ENCODE data around the gene SPATA6. TPM values are rescaled to one million over a fixed set of nuclear protein-coding genes. Genes with fewer than 3 reads are reported as not detected.

SPATA6 gene
- total and polyA plus RNA-seq, 2 experiments from 2014 or later, result 7.4 to 7.6 TPM

- Histone ChIP-seq H3K27ac (no peak overlapping the region), H3K9me3 (ENCODE audit: low read depth) (no peaks in the 10 kb centered on the region), H3K4me1 (ENCODE audit: low read depth) (no peaks in the 10 kb centered on the region), H3K27me3 (no peaks in the 10 kb centered on the region), H3K36me3 (no peaks in the 10 kb centered on the region), H3K4me3 (no peak overlapping the region)
- no peak for DNase-seq (ENCODE audit: low read depth in 1 of 2, low spot score in 1 of 2)
- TF ChIP-seq, protein P1, sequence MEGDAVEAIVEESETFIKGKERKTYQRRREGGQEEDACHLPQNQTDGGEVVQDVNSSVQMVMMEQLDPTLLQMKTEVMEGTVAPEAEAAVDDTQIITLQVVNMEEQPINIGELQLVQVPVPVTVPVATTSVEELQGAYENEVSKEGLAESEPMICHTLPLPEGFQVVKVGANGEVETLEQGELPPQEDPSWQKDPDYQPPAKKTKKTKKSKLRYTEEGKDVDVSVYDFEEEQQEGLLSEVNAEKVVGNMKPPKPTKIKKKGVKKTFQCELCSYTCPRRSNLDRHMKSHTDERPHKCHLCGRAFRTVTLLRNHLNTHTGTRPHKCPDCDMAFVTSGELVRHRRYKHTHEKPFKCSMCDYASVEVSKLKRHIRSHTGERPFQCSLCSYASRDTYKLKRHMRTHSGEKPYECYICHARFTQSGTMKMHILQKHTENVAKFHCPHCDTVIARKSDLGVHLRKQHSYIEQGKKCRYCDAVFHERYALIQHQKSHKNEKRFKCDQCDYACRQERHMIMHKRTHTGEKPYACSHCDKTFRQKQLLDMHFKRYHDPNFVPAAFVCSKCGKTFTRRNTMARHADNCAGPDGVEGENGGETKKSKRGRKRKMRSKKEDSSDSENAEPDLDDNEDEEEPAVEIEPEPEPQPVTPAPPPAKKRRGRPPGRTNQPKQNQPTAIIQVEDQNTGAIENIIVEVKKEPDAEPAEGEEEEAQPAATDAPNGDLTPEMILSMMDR (IDR thresholded peaks at IDR 0.05; ENCODE audit: low read depth, low read length), result no peak
These were observed 100.4 kb downstream of the SPATA6 start for GRCh38 chr1:48371598-48371997.

GRCh38 chr1:48362901-48363300, 109.1 kb downstream of the SPATA6 start:
- no peaks in the 10 kb centered on the region for H3K4me1 ChIP-seq (ENCODE audit: low read depth)
- H3K36me3 ChIP-seq, result no peaks in the 10 kb centered on the region
- H3K27ac ChIP-seq, result no peak overlapping the region
- H3K27me3 ChIP-seq, result no peaks in the 10 kb centered on the region
- DNase-seq (ENCODE audit: low read depth in 1 of 2, low spot score in 1 of 2), result no peak
- TF ChIP-seq, protein P1 (IDR thresholded peaks at IDR 0.05; ENCODE audit: low read depth, low read length), result no peak
- H3K9me3 ChIP-seq (ENCODE audit: low read depth), result no peaks in the 10 kb centered on the region
- H3K4me3 ChIP-seq, result no peak overlapping the region

DNA sequence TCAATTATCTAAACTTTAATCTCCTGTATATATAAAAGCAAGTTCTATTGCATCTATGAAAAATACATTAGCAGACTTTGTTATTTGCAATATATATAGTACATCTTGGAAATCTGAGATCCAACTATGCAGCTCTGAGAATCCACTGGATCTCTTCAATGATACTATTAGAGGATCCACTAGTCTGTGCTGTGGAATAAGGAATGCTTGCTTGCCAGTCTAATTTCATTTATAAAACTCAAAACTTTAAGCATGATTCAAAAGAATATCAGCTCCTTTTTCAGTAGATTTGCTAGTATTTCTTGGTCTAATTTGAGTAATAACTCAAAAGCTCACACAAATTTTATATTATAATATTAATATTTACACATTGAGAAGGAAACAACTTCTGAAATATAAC, 115.1 kb downstream of the SPATA6 start:
- H3K9me3 ChIP-seq (ENCODE audit: low read depth), result no peaks in the 10 kb centered on the region
- H3K27me3 ChIP-seq, result no peaks in the 10 kb centered on the region
- no peak overlapping the region for H3K27ac ChIP-seq
- DNase-seq (ENCODE audit: low read depth in 1 of 2, low spot score in 1 of 2), result peak in 1 of 2 donors; percentile 6
- TF ChIP-seq, protein P1 (IDR thresholded peaks at IDR 0.05; ENCODE audit: low read depth, low read length), result peak; percentile 4
- no peaks in the 10 kb centered on the region for H3K4me1 ChIP-seq (ENCODE audit: low read depth)
- no peak overlapping the region for H3K4me3 ChIP-seq
- no peaks in the 10 kb centered on the region for H3K36me3 ChIP-seq

- Histone ChIP-seq H3K27ac (no peak overlapping the region), H3K9me3 (ENCODE audit: low read depth) (no peaks in the 10 kb centered on the region), H3K36me3 (no peaks in the 10 kb centered on the region), H3K27me3 (no peaks in the 10 kb centered on the region), H3K4me1 (ENCODE audit: low read depth) (no peaks in the 10 kb centered on the region), H3K4me3 (no peak overlapping the region)
- TF ChIP-seq, protein P1 (IDR thresholded peaks at IDR 0.05; ENCODE audit: low read depth, low read length), result no peak
- no peak for DNase-seq (ENCODE audit: low read depth in 1 of 2, low spot score in 1 of 2)
These were observed 127.6 kb downstream of the SPATA6 start for GRCh38 chr1:48344373-48344772.

DNA sequence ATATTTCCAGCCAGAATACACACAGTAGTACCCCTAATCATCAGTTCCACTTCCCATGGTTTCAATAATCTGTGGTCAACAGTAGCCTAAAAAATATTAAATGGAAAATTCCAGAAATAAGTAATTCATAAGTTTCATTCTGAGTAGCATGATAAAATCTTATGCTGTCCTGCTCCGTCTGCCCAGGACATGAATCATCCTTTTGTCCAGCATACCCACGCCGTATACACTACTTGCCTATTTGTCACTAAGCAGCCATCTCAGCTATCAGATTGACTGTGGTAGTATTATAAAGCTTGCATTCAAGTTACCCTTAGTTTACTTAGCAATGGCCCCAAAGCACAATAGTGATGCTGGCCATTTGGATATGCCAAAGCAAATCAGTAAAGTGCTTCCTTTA, 130.8 kb downstream of the SPATA6 start:
- Histone ChIP-seq H3K9me3 (ENCODE audit: low read depth) (no peaks in the 10 kb centered on the region), H3K27ac (no peak overlapping the region), H3K4me1 (ENCODE audit: low read depth) (peaks cover 10% of the 10 kb centered on the region), H3K27me3 (no peaks in the 10 kb centered on the region), H3K36me3 (no peaks in the 10 kb centered on the region), H3K4me3 (no peak overlapping the region)
- peak in 1 of 2 donors; percentile 23 for DNase-seq (ENCODE audit: low read depth in 1 of 2, low spot score in 1 of 2)
- TF ChIP-seq, protein P1 (IDR thresholded peaks at IDR 0.05; ENCODE audit: low read depth, low read length), result no peak

DNA sequence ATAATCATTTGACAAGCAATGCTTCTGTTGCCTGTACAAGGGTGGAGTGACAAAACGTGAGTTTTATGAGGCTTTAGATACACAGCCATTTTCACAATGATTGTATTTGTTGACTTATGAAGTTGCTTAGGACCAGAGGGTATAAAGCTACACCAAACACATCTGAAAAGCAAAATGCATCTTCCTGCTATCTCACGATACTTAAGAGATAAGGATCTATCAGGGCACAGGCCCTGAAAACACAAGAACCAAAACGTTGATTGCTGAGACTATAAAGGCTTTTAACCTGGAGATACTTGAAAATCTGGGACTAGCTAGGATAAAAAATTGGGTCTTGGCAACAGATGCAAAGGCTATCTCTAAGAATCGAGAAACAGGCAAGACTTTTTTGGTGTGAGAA, 133.7 kb downstream of the SPATA6 start:
- H3K36me3 ChIP-seq, result no peaks in the 10 kb centered on the region
- TF ChIP-seq, protein P1 (IDR thresholded peaks at IDR 0.05; ENCODE audit: low read depth, low read length), result no peak
- no peaks in the 10 kb centered on the region for H3K9me3 ChIP-seq (ENCODE audit: low read depth)
- no peaks in the 10 kb centered on the region for H3K27me3 ChIP-seq
- H3K4me3 ChIP-seq, result no peak overlapping the region
- DNase-seq (ENCODE audit: low read depth in 1 of 2, low spot score in 1 of 2), result no peak
- peaks cover 10% of the 10 kb centered on the region for H3K4me1 ChIP-seq (ENCODE audit: low read depth)
- no peak overlapping the region for H3K27ac ChIP-seq

All from cardiac muscle cell (in vitro differentiated cells and primary cell).